T-cell (primary cell): ENCODE data around the gene KIAA2012. TPM values are rescaled to one million over a fixed set of nuclear protein-coding genes. Genes with fewer than 3 reads are reported as not detected.

ENCODE experiments used
- ATAC-seq, 4 experiments: fragments of 200-7000 bp in 3 of 4; fragments of 150-1000 bp in 1 of 4; cut with Tn5 transposase; replicated peaks in 1 of 4; 1 replicate in 3 of 4; 2 replicates in 1 of 4; pipeline ENCODE4 v1.10.0; 2021; ENCODE audit warnings: moderate library complexity in 3 of 4, mild to moderate bottlenecking in 2 of 4, moderate number of reproducible peaks in 1 of 4
- CTCF ChIA-PET, 2 donors: fragments of 300-600 bp; sonication (Branson Sonifier 250); formaldehyde crosslinking; loops; one replicate each; lab custom pipeline; 2022; ENCODE audit warnings: antibody characterized with exemption in 2 of 2; lab: Charles Lee
- POLR2A ChIA-PET, 2 donors: fragments of 300-600 bp; sonication (Branson Sonifier 250); formaldehyde crosslinking; loops; one replicate each; lab custom pipeline; 2022; ENCODE audit warnings: antibody characterized with exemption in 2 of 2; lab: Charles Lee
- DNase-seq, 35 experiments: peaks; one replicate each; pipeline versions ENCODE4 v3.0.0 to v3.0.0-alpha.2; 2013 to 2023
- H3K27ac ChIP-seq: one replicate; pipeline ENCODE4 v1.5.1; 2013; ENCODE audit warnings: low read length
- H3K27me3 ChIP-seq, 2 experiments: replicated peaks in 1 of 2; 1 replicate in 1 of 2; 2 replicates in 1 of 2; pipeline versions ENCODE4 v1.6.1 to v1.7.0; 2013; ENCODE audit warnings: low read length in 1 of 2, mixed read lengths in 1 of 2; ENCODE audit not compliant: control insufficient read depth in 2 of 2, insufficient read depth in 2 of 2; ENCODE audit errors: extremely low read depth in 1 of 2
- H3K36me3 ChIP-seq, 2 donors: 1 replicate in 1 of 2; 2 replicates in 1 of 2; pipeline versions ENCODE4 v1.6.1 to v1.7.0; 2013; ENCODE audit warnings: low read length in 1 of 2; ENCODE audit not compliant: control insufficient read depth in 2 of 2, insufficient read depth in 1 of 2; ENCODE audit errors: extremely low read depth in 1 of 2
- H3K4me1 ChIP-seq, 2 experiments: 1 replicate in 1 of 2; 2 replicates in 1 of 2; pipeline versions ENCODE4 v1.6.1 to v1.7.0; 2013; ENCODE audit warnings: low read length in 2 of 2, mixed read lengths in 1 of 2; ENCODE audit not compliant: insufficient read depth in 2 of 2, control insufficient read depth in 1 of 2; ENCODE audit errors: extremely low read depth in 1 of 2
- H3K4me3 ChIP-seq, 2 donors: 1 replicate in 1 of 2; 2 replicates in 1 of 2; pipeline versions ENCODE4 v1.5.1 to v1.7.0; 2013; ENCODE audit warnings: mild to moderate bottlenecking in 2 of 2, low read length in 1 of 2, moderate library complexity in 1 of 2; ENCODE audit not compliant: control insufficient read depth in 1 of 2; ENCODE audit errors: extremely low read depth in 1 of 2
- H3K9me3 ChIP-seq: 2 replicates; pipeline ENCODE4 v1.7.0; 2013
- H3K27ac Mint-ChIP-seq, 2 donors: one replicate each; pipeline ENCODE4 v1.8.0; 2020 to 2021; ENCODE audit warnings: mild to moderate bottlenecking in 2 of 2, mixed read lengths in 2 of 2
- H3K27me3 Mint-ChIP-seq, 2 donors: one replicate each; pipeline ENCODE4 v1.8.0; 2021 to 2022; ENCODE audit warnings: mixed read lengths in 2 of 2
- H3K36me3 Mint-ChIP-seq: one replicate; pipeline ENCODE4 v1.8.0; 2021; ENCODE audit warnings: mixed read lengths
- H3K4me1 Mint-ChIP-seq, 3 donors: one replicate each; pipeline ENCODE4 v1.8.0; 2020 to 2022; ENCODE audit warnings: mixed read lengths in 3 of 3, mild to moderate bottlenecking in 1 of 3
- H3K4me3 Mint-ChIP-seq, 3 donors: one replicate each; pipeline ENCODE4 v1.8.0; 2020 to 2022; ENCODE audit warnings: mild to moderate bottlenecking in 3 of 3, mixed read lengths in 3 of 3, moderate library complexity in 3 of 3
- H3K9me3 Mint-ChIP-seq, 3 donors: one replicate each; pipeline ENCODE4 v1.8.0; 2020 to 2022; ENCODE audit warnings: mixed read lengths in 3 of 3
- WGBS: methylation state at CpG from one replicate; pipeline ENCODE4 v1.1.5; 2013; ENCODE audit warnings: missing lambda C conversion rate; ENCODE audit not compliant: insufficient coverage; 5-methylcytosine and 5-hydroxymethylcytosine counted together
- total RNA-seq, 35 experiments: library from RNA in 6 of 35; stranded (reverse) in 6 of 35; fragments of 120-200 nt in 1 of 35; gene quantifications; one replicate each; pipeline versions ENCODE4 v1.2.1 to v1.2.4 and lab custom pipeline; 2013 to 2026

KIAA2012 gene
- total RNA-seq, 5 donors from 2014 or later (not counting 1 experiment from before 2014, with no cell fraction given), result not detected

DNA sequence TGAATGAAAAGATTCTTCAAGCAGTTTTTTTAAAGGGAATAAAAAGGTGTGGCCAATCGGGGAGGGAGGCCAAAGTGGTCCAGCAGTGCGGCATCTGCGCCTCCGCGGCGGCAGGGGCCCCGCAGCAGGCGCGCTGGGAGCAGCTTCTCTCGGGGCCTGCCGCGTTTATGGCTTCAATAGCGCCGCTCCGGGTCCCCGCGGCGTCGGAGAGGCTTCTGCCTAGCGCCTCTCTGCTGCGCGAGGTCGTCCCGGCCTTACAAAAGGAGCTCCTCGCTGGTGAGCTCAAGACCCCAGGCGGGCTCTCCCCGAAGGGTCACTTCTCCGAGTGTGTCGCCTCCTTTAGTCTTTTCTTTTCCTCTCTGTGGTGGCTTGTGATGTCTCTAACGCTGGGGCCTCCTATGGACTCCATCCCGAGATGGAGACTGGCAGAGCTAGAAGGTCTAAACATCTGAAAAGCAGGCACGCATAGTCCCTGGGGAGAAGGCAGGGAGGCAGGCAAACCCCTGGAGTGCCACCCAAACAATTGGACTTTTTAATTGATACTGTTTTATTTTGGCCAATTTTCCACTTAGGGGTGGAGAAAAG, 98.3 kb downstream of the KIAA2012 start:
- Histone ChIP-seq H3K4me1 (peaks cover 0 to 12% of the 10 kb centered on the region in 2 experiments), H3K27ac (no peak overlapping the region), H3K9me3 (no peaks in the 10 kb centered on the region), H3K36me3 (no peaks in the 10 kb centered on the region), H3K4me3 (no peak overlapping the region), H3K27me3 (peaks cover 0 to 12% of the 10 kb centered on the region in 2 experiments)
- Mint-ChIP-seq H3K4me1 (peaks cover 14 to 16% (median 15%) of the 10 kb centered on the region in 3 donors), H3K27me3 (peaks cover 12% of the 10 kb centered on the region in 2 donors), H3K27ac (no peak overlapping the region), H3K4me3 (peak overlapping the region in 1 of 3 donors; percentile 34), H3K9me3 (no peaks in the 10 kb centered on the region), H3K36me3 (no peaks in the 10 kb centered on the region)
- ChIA-PET CTCF (interaction anchor here in 1 of 2 donors (0.6 kb wide), 1 partner anchor 1595 kb away, joined by 4 read pairs; no protein-coding TSS in a partner anchor), POLR2A (no interaction called here)
- no peak for ATAC-seq
- DNase-seq, result peak in 3 of 35 experiments; percentile 1 to 6 (median 3)
- 30% methylated on average over 29 of the region's 32 CpGs for WGBS

DNA sequence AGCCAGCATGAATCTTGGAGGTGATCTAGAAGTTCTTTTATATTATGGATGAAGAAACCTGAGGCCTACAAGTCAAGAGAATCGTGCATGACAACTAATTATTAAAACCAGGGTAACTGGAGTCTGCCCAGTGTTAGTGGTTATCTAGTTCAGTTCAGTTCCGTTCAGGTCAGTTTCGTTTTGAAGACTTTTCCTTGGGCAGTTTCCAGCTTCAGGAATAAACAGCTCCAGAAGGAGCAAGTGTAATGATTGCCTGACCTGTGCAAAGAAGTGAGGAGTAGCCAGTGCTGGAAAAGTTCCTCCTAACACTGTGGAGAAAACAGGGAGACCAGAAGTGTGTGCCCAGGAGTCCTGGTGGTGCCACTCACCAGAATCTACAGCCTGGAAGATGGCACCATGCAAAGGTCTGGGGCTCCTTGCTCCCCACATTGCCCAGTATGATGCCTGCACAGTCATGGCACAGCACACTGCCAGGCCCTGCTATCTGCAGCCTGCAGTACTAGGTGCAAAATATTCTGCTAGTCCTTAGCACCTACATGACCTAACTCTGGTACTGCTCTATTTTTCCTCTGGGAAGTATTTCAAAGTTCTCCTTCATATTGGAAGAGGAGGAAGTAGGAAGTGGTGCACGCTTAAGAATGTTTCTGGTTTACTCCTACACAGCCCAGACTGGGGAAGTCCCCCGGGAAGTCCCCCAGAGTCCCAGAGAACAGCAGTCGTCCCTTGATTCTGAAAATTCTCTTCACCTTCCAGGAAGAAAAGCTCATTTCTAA, 99.6 kb downstream of the KIAA2012 start:
- H3K27ac Mint-ChIP-seq, result no peak overlapping the region

DNA sequence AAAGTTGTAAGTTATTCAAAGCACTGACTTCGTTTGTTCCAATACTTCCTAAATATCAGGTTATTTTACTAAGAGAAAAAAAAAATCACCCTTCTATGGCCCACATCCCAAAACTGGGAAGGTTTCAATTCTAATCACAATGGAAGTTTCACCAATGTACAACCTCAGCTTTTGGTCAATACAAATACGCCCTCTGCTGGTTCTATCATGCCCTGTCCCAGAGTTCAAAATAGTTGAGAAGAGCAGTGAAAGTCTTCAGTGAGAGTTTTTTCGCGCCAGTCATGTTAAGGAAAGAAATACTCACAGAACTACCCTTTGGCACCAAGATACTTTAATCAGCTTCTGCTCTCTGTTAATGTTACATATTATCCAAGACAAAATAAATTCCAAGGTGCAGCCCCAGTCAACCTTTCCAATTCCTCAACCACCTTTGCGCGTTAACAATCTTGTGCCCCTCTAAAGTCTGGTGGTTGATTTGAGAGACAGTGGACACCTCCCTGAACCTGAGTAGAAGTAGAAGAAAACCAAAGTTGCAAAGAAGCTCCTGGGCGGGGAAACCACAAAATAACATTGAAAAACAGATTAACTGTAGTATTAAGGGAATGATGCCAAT, 105.4 kb downstream of the KIAA2012 start:
- POLR2A ChIA-PET, result no interaction called here
- CTCF ChIA-PET, result interaction anchor here (0.6 to 3.1 kb wide), 12 partner anchors 18 to 1119 kb away, joined by 3 to 25 read pairs (median 4); partner anchors contain the start of gene CASP10 (in 1 of the 2)
- Mint-ChIP-seq H3K4me1 (no peaks in the 10 kb centered on the region), H3K27me3 (peaks cover 4 to 10% of the 10 kb centered on the region in 2 donors), H3K36me3 (no peaks in the 10 kb centered on the region), H3K9me3 (no peaks in the 10 kb centered on the region), H3K27ac (no peak overlapping the region), H3K4me3 (no peak overlapping the region)
- DNase-seq (peak in 28 of 35 experiments; percentile 8 to 73 (median 32)), ATAC-seq (peak; percentile 43 to 73 (median 64))
- Histone ChIP-seq H3K27ac (no peak overlapping the region), H3K27me3 (peaks cover 0 to 3% of the 10 kb centered on the region in 2 experiments), H3K9me3 (no peaks in the 10 kb centered on the region), H3K4me1 (no peaks in the 10 kb centered on the region), H3K36me3 (no peaks in the 10 kb centered on the region), H3K4me3 (no peak overlapping the region)
- no CpG with 5 or more reads among the region's 7 CpGs for WGBS

More for the DNA sequence above, 99.6 kb downstream of the KIAA2012 start:
- WGBS, result 37% methylated on average over 4 of the region's 6 CpGs
- Histone ChIP-seq H3K27ac (no peak overlapping the region), H3K4me3 (no peak overlapping the region), H3K9me3 (no peaks in the 10 kb centered on the region), H3K27me3 (peaks cover 0 to 12% of the 10 kb centered on the region in 2 experiments), H3K36me3 (no peaks in the 10 kb centered on the region), H3K4me1 (peaks cover 0 to 12% of the 10 kb centered on the region in 2 experiments)
- ATAC-seq, result peak in 2 of 4 experiments; percentile 43 to 67
- DNase-seq, result peak in 1 of 35 experiments; percentile 27
- peaks cover 14 to 16% (median 15%) of the 10 kb centered on the region in 3 donors for H3K4me1 Mint-ChIP-seq
- no peaks in the 10 kb centered on the region for H3K9me3 Mint-ChIP-seq
- peaks cover 12% of the 10 kb centered on the region in 2 donors for H3K27me3 Mint-ChIP-seq
- POLR2A ChIA-PET, result no interaction called here
- H3K36me3 Mint-ChIP-seq, result no peaks in the 10 kb centered on the region
- no peak overlapping the region for H3K4me3 Mint-ChIP-seq
- CTCF ChIA-PET, result no interaction called here

DNA sequence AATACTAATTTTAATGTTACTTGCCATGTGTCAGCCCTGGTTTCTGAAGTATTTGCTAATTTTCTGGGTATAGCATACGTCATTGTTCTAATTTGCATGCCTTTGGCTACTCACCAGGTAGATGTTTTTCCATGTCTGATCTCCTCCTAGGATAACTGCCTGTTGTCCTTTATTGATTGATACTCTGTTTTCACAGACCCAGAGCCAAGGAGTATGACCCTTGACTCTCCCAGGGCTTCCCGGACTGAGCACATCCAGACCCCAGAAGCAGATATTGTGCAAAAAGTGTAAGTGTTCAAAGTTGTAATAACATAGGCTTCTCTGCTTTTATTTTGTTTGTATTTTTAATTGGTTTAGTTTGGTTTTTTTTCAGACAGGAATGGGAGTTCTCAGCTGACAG, 111.5 kb downstream of the KIAA2012 start:
- POLR2A ChIA-PET, result no interaction called here
- no peak overlapping the region for H3K27ac Mint-ChIP-seq
- CTCF ChIA-PET, result no interaction called here

DNA sequence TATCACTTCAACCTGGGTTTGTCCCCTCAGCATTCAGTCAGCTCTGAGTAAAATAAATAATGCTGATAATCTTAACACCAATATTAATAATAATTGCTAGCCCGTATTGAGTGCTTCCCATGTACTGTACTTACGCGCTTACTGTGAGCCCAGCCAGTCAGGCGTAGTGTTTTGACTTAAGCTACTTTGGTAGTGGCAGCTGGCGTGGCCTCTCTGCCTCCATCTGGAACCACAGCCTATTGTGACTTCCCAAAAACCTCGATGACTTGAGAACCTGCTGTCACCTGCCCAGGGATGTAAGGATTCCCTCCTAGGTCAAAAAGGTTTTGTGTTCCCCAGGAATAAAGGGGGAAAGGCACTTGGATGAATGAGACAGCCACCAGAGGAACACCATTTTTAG, 112.1 kb downstream of the KIAA2012 start:
- no peak overlapping the region for H3K27ac Mint-ChIP-seq

More for the DNA sequence above, 111.5 kb downstream of the KIAA2012 start:
- Histone ChIP-seq H3K27me3 (peaks cover 0 to 5% of the 10 kb centered on the region in 2 experiments), H3K4me3 (no peak overlapping the region), H3K27ac (no peak overlapping the region), H3K9me3 (no peaks in the 10 kb centered on the region), H3K36me3 (no peaks in the 10 kb centered on the region), H3K4me1 (no peaks in the 10 kb centered on the region)
- 80% methylated on average over 1 of the region's 2 CpGs for WGBS
- Mint-ChIP-seq H3K4me3 (no peak overlapping the region), H3K4me1 (no peaks in the 10 kb centered on the region), H3K9me3 (no peaks in the 10 kb centered on the region), H3K36me3 (no peaks in the 10 kb centered on the region), H3K27me3 (peaks cover 11 to 32% of the 10 kb centered on the region in 2 donors)
- DNase-seq (no peak), ATAC-seq (no peak)

DNA sequence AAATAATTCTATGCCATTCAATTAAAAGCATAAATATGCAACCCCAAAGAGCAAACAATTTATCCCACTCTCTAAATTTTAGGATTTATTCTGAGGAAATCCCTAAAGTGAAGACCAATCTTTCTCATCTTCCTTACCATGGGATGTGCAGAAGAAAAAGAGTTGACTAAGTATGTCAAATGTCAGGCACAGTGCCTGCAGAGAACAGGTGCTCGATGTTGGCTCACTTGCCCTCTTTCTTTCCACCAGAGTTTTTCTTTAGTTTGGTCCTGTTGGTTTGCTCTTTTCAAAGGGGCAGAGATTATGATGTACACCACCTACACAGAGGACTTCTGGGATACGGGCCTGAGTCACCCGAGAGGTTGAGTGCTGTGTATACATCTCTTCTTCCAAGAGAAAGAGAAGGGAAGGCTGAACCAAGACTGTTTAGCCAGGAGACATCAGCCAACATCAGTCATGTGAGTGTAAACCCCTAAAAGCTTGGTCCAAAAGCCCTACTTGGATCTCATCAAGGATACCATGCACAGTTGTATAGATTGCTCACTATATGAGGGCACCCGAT, 113.7 kb downstream of the KIAA2012 start:
- ATAC-seq (no peak), DNase-seq (no peak)
- Histone ChIP-seq H3K4me1 (no peaks in the 10 kb centered on the region), H3K36me3 (no peaks in the 10 kb centered on the region), H3K4me3 (no peak overlapping the region), H3K27me3 (peaks cover 0 to 8% of the 10 kb centered on the region in 2 experiments), H3K9me3 (no peaks in the 10 kb centered on the region), H3K27ac (no peak overlapping the region)
- WGBS, result no CpG with 5 or more reads among the region's 4 CpGs
- H3K9me3 Mint-ChIP-seq, result no peaks in the 10 kb centered on the region
- no peak overlapping the region for H3K27ac Mint-ChIP-seq
- ChIA-PET POLR2A (no interaction called here), CTCF (no interaction called here)
- H3K36me3 Mint-ChIP-seq, result no peaks in the 10 kb centered on the region
- no peaks in the 10 kb centered on the region for H3K4me1 Mint-ChIP-seq
- H3K4me3 Mint-ChIP-seq, result no peak overlapping the region
- H3K27me3 Mint-ChIP-seq, result peaks cover 10 to 36% of the 10 kb centered on the region in 2 donors

More for the DNA sequence above, 112.1 kb downstream of the KIAA2012 start:
- no peaks in the 10 kb centered on the region for H3K36me3 Mint-ChIP-seq
- peaks cover 10 to 35% of the 10 kb centered on the region in 2 donors for H3K27me3 Mint-ChIP-seq
- 68% methylated on average over 3 of the region's 6 CpGs for WGBS
- Histone ChIP-seq H3K36me3 (no peaks in the 10 kb centered on the region), H3K27me3 (peaks cover 0 to 5% of the 10 kb centered on the region in 2 experiments), H3K27ac (no peak overlapping the region), H3K4me1 (no peaks in the 10 kb centered on the region), H3K4me3 (no peak overlapping the region), H3K9me3 (no peaks in the 10 kb centered on the region)
- no peaks in the 10 kb centered on the region for H3K9me3 Mint-ChIP-seq
- no peak for ATAC-seq
- no peaks in the 10 kb centered on the region for H3K4me1 Mint-ChIP-seq
- DNase-seq, result no peak
- H3K4me3 Mint-ChIP-seq, result no peak overlapping the region
- ChIA-PET POLR2A (no interaction called here), CTCF (no interaction called here)
